LNCAP (cell line): ENCODE results near the gene TOX3.

Source experiments
- TF ChIP-seq, protein P1 (sequence below): fragments of 450-650 bp; IDR thresholded peaks from 2 replicates; pipeline ENCODE4 v1.5.1; 2017; ENCODE audit warnings: mild to moderate bottlenecking

TOX3 gene

GRCh38 chr16:52437277-52437670 lies 109.7 kb downstream of the TOX3 start:
- TF ChIP-seq, protein P1, sequence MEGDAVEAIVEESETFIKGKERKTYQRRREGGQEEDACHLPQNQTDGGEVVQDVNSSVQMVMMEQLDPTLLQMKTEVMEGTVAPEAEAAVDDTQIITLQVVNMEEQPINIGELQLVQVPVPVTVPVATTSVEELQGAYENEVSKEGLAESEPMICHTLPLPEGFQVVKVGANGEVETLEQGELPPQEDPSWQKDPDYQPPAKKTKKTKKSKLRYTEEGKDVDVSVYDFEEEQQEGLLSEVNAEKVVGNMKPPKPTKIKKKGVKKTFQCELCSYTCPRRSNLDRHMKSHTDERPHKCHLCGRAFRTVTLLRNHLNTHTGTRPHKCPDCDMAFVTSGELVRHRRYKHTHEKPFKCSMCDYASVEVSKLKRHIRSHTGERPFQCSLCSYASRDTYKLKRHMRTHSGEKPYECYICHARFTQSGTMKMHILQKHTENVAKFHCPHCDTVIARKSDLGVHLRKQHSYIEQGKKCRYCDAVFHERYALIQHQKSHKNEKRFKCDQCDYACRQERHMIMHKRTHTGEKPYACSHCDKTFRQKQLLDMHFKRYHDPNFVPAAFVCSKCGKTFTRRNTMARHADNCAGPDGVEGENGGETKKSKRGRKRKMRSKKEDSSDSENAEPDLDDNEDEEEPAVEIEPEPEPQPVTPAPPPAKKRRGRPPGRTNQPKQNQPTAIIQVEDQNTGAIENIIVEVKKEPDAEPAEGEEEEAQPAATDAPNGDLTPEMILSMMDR = no peak

DNA sequence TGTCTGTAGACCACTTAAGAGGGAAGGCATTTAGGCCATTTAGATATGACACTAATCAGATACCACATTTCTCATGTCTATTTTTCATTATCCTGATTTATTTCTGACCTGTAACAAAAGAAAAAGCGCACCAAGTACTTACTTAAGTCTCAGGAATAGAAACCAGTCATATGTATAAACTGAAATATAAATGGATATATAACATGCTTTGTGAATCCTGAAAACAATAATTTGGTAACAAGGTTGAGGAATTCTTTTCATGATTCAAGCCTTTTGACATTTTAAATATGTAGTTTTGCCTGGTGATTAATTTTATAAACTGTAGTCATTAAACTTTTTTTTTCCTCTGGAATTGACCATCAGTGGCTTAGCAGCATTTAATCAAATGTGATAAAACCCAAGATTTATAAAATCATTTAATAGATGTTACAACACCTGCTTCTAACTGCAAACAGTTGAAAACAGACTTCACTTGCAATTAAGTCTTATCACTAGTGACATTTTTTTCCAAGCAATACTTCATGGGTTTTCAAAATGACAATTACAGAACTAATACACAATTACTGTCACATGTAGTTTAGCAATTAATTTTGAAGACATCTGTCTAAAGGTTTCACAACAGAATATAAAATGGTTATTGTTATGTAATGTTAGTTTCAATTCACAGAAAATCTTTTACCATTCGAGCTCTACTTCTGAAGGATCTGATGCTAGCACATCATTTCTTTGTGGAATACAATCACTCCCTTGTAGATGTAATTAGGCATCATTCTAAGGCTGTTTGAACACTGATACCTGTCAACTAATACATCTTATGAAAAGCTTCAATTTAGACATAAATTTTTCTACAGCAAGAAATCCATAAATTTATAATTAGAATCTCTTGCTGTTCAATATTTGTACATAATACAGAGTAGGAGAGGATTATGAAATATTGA lies 110.3 kb downstream of the TOX3 start:
- TF ChIP-seq, protein P1 = no peak

DNA sequence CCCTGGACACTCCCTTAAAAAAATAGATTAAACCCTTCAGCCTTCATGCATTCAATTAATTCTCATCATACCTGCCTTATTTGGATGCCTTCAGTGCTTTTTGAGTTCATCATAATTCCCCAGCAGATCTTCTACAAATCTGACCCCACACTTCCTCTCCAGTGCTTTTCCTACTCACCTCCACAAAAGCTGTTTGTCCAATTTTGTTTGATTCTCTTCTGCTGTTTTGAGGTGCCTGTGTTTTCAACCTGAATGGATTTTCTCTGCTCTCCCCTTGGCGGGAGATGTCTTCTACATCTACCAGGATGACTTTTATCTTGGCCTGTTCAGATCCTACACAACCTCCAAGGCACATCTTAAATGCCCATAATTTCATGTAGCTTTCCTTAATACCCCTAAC lies 112.7 kb downstream of the TOX3 start:
- TF ChIP-seq, protein P1 = no peak

- TF ChIP-seq, protein P1 = no peak
These were observed 113.3 kb downstream of the TOX3 start for GRCh38 chr16:52433643-52434042.

GRCh38 chr16:52424591-52424990 lies 122.4 kb downstream of the TOX3 start:
- TF ChIP-seq, protein P1 = no peak

GRCh38 chr16:52422307-52422706 lies 124.6 kb downstream of the TOX3 start:
- TF ChIP-seq, protein P1 = no peak

GRCh38 chr16:52418201-52418600 lies 128.7 kb downstream of the TOX3 start:
- TF ChIP-seq, protein P1 = no peak
